GM21526 (cell line): Measurements from ENCODE around the gene DPP7.

Experiments used
- ATAC-seq: cut with Tn5 transposase; IDR thresholded peaks from one replicate; pipeline ENCODE4 v1.9.1; 2021; ENCODE audit warnings: moderate library complexity; ENCODE audit not compliant: unreplicated experiment, low FRiP score

The DPP7 gene

DNA sequence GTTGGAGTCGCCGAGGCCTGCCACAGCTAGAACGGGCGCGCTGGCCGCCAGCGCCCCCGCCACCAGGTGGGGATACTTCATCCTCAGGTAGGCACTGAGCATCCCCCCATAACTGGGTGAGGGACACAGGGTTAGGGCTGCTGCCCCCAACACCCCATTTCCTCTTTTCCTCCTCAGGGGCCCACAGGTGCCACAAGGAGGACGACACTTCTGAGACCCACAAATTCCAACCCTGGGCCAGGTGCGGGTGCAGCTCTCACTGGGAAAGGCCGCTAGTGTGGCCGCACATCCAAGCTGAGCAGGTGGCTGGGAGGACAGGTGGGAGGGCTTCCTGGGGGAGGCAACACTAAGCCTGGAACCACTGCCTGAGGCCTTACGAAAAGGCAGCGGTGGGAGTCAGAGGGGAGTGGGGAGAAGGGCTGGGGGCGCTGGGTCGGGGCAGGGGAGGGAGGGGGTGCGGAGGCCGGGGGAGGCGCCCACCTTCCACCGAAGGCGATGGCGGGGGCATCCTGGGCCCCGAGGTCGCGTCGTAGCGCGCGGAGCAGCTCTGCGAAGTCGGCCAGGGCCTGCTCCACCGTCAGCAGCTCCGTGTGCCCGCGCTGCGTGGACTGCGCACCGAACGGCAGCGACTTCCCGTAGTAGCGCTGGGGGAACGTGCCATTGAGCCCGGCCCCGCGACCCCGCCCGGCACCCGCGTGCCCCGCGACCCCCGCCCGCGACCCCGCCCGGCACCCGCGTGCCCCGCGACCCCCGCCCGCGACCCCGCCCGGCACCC, 961 bp downstream of the DPP7 start:
- no peak for ATAC-seq

DNA sequence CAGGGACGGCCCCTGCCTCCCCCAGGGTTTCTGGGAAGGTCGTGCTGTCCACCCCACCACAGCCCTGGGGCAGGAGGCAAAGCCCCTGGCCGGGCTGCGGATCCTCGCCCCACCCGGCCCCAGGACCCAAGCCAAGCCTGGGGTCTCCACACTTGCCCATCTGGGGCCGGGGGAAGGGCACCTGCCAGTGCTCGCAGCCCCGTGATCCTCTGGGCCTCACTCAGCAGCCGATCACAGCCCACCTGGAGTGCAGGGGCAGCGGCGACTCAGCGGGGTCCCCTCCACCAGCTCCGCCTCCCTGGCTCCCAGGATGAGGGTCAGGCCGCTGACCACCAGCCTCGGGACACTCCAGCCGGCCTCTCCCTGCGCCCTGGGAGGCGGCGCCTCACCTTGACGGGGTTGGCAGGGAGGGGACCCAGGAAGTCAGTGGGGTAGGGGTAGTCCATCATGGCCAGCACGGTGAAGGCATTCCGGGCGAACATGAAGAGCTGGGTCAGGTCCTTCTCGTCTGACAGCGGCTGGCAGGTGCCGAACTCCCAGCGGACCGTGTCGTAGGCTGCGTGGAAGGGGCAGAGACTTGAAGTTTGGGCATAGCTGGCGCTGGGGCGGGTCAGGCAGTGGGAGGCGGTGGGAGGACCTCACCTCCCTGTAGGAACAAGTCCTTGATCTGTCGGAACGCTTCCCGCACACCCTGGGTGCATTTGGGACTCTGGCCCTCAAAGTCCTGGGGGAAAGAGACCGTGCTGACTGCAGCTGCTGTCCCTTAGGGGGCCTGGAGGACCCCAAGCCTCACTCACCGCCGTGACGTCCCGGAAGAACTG, 1.8 kb downstream of the DPP7 start:
- no peak for ATAC-seq

DNA sequence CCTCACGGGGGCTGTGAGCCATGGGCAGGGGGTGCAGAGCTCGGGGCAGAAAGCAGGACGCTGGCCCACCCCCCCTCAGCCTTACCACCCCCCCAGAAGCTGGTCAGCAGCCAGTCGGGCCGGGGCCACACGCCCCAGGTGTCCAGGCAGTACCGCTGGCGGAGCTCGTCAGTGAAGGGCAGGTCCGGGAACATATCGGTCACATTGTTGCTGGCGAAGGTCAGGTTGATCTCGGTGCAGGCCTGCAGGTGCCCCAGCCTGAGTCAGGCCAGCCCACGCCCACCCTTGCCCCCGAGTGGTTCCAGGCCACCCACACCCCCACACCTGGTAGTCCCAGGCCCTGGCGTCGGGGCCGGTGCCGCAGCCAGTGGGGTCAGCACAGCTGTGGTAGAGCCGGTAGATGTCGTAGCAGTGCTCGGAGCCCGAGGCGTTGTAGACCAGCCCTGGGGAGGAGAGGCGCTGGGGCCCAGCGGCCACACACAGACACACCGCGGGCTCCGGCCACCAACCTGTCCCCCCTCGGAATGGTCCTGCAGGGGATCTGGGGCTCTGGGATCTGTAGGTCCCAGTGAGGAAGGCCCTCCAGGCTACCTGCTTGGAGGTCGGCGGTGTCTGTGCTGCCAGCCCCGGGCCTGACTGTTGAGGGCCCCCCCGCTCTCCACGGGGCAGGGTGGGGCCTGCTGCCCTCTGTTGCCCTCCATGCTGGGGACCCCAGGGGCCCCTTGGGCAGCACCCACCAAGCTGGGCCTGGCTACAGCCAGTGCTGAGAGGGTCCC, 2.6 kb downstream of the DPP7 start:
- no peak for ATAC-seq

DNA sequence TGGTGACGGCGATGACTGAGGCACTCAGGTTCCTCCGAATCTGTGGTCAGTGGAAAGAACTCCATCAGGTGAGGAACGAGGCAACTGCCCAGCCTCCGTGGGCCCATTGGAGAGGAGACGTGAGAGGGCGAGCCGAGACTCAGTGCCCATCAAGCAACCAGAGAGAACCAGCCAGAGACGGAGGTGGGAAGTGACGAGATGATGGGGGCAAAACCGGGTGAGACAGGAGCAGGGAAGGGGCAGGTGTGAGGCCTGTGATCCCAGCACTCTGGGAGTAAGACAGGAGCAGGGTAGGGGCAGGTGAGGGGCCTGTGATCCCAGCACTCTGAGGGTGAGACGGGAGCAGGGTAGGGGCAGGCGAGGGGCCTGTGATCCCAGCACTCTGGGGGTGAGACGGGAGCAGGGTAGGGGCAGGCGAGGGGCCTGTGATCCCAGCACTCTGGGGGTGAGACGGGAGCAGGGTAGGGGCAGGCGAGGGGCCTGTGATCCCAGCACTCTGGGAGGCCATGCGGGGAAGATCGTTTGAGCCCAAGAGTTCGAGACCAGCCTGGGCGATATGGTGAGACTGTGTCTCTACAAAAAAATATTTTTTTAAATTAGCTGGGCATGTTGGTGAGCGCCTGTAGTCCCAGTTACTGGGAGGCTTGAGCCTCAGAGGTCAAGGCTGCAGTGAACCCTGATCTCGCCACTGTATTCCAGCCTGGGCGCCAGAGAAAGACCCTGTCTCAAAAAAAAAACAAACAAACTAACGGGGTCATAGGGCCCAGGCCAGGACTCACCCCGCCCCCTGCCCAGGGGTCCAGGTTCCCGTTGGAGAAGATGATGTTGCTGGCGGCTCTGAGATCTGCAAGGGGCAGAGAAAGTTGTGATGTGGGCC, 3.4 kb downstream of the DPP7 start:
- no peak for ATAC-seq

DNA sequence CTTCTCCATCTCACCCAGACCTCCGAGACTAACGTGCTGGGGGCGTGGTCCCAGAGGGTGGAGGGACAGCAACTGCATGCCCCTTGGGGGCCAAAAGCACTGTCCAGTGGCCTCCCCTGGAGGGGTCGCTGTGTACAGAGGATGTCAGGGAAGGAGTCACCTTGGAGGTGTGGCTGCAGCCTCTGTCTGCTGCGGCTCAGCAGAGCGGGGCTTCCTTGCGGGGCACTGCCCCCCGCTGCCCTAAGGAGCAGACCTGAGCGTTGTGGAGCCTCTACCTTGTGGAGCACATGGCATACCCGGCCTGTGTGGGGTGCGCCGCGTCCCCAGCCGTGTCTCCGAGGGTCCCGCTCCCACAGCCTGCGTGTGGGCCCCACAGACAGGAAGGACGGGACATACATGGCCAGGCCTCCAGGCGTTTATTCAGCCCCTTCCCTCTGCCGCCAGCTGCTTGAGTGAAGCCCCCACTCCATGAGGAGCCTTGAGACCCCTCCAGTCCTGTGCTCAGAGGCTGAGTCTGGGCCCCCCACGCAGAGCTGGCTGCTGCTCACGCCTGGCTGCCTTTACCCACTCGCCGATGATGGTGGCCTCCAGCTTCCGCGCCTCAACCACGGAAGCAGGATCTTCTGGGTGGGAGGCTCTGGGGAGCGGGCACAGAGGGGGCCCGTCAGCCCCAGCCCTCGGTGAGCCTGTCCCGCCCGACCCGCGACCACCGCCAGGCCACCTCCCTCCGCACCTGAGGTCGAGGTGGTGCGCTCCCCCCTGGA, 4.2 kb downstream of the DPP7 start:
- ATAC-seq = no peak

DNA sequence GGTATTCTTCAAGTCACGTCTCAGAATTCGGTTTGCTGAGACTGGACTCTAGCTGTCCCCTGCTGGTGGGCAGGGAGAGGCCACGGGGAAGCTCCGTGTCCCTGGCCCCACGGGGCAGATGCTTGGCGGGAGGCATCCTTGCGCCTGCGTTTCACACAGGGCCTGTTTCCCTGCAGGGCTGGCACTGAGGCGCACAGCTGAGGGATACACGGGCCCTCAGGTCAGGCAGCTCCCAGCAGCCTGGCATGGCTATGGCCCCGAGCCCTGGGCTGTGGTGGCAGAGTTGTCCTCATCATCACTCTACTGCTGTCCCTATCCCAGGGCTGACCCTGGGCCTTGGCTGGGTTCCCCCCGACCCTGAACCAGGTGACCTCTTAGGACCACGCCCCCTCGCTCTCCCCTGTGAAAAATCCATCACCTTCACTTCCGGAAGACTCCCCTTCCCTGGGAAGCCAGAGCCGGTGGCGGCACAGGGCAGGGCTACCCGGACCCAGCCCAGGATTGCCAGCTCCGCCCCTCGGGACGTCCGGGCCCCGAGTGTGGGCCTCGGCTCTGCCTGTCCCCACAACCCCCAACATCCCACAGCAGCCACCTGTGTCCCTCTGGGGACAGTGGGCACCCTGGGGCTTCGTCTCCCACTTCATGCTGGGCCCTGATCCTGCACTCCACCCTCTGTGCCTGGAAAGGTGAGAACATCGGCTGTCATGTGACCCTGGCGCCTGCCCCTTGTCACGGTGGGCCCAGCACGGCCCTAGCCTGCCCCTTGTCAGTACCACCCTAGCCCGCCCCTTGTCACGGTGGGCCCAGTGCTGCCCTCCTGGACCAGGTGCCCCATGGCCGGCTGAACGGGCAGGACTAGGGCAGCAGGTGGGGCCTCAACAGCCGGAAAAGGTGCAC, 5.0 kb downstream of the DPP7 start:
- no peak for ATAC-seq

DNA sequence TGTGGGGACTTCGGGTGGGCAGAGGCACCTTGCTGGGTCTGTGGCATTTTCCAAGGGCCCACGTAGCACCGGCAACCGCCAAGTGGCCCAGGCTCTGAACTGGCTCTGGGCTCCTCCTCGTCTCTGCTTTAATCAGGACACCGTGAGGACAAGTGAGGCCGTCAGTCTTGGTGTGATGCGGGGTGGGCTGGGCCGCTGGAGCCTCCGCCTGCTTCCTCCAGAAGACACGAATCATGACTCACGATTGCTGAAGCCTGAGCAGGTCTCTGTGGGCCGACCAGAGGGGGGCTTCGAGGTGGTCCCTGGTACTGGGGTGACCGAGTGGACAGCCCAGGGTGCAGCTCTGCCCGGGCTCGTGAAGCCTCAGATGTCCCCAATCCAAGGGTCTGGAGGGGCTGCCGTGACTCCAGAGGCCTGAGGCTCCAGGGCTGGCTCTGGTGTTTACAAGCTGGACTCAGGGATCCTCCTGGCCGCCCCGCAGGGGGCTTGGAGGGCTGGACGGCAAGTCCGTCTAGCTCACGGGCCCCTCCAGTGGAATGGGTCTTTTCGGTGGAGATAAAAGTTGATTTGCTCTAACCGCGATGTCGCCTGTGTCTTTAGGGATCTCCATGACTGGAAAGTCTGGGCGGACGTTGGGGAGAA, 5.8 kb downstream of the DPP7 start:
- ATAC-seq = no peak

DNA sequence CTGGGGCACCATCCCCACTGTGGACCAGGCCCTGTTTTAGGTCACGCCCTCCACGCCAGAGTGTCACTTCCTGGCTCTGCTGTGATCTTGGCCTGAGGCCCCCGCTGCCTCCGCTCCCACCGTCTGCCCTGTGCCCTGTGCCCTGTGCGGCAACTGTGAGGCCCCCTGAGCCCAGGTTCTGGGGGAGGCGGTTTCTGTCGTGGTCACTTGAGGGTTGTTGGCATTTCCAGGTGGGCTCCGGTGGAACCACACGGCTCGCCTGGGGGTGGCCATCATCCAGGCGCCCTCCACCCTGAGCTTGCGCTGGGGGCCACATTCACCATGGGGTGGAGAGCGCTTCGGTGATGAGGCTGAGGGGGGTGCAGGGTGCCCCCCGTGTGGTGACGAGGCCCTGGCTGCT, 6.6 kb downstream of the DPP7 start:
- no peak for ATAC-seq

DNA sequence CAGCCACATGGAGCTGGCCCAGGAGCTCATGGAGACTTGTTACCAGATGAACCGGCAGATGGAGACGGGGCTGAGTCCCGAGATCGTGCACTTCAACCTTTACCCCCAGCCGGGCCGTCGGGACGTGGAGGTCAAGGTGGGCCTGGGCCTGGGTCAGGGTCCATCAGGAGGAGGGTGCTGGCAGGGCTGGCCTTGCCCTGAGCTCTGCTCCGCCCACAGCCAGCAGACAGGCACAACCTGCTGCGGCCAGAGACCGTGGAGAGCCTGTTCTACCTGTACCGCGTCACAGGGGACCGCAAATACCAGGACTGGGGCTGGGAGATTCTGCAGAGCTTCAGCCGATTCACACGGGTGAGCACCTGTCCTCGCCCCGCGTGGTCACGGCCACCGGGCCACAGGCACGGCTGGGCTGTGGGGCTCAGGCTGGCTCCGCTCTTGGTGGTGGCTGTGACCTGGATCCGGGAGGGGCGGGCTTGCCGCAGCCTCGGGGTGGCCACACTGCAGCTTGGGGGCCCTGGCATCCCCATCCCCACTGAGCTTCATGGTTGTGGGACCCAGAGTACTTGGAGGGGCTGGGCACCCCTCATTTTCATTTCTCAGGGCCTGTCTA, 7.1 kb downstream of the DPP7 start:
- ATAC-seq = no peak

DNA sequence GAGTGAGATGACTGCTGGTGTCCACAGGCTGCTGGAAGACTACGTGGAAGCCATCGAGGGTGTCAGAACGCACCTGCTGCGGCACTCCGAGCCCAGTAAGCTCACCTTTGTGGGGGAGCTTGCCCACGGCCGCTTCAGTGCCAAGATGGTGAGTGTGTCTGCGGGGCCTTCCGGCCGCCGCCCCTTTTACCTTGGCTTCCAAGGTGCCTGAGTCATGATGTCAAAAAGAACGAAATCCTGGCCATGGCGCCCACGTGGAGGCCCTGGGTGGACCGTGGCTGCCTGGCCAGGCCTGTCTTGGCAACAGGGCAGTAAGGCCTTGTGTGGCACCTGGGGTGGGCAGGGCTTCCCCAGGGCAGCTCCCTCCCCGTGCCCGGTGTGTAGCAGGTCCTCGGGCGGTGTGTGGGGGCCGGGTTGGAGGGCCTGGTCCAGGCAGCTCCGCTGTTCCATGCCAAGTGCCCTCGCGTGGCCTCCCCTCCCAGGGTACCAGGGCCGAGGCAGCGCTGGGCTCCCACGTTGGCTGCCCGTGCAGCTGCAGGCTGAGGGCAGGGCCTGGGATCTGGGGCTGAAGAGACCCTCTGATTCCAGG, 7.8 kb downstream of the DPP7 start:
- ATAC-seq = no peak

DNA sequence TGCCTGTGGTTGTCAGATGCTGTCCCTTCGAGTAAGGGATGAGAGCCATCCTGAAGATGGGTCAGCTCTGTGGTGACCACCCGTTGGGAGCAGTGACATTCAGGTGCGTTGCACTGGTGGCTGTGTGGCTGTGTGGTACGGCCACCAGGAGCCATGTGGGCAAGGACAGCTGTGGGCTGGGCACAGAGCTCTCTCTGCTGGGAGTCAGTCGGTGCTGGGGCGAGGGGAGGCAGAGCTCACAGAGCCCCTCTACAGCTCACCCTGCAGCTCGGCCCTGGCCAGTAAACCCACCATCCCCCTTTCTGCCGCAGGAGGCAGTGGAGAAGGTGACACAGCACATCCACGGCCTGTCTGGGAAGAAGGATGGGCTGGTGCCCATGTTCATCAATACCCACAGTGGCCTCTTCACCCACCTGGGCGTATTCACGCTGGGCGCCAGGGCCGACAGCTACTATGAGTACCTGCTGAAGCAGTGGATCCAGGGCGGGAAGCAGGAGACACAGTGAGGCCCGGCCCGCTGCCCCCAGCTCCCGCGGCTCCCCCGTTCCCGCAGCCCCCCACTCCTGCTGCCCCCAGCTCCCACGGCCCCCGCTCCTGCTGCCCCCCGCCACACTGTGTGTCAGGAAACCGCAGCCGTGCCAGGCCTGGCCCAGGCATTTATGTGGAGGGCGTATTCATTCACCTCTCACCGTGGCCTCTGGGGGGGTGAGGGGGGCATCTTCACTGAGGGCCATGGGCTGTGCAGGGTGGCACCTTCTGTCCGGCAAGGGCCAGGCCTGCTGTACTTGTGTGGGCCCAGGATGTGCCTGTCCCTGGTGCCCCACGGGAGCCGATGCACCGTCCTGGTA, 8.5 kb downstream of the DPP7 start:
- no peak for ATAC-seq

DNA sequence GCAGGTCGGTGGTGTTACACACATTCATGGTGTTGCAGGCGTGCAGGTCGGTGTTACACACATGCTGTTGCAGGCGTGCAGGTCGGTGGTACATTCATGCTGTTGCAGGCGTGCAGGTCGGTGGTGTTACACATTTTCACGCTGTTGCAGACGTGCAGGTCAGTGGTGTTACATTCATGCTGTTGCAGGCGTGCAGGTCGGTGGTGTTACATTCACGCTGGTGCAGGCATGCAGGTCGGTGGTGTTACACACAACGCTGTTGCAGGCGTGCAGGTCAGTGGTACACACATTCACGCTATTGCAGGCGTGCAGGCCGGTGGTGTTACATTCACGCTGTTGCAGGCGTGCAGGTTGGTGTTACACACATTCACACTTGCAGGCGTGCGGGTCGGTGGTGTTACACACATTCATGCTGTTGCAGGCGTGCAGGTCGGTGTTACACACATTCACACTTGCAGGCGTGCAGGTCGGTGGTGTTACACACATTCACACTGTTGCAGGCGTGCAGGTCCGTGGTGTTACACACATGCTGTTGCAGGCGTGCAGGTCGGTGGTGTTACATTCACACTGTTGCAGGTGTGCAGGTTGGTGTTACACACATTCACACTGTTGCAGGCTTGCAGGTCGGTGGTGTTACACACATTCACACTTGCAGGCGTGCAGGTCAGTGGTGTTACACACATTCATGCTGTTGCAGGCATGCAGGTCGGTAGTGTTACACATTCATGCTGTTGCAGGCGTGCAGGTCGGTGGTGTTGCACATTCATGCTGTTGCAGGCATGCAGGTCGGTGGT, 11.1 kb downstream of the DPP7 start:
- ATAC-seq = no peak

DNA sequence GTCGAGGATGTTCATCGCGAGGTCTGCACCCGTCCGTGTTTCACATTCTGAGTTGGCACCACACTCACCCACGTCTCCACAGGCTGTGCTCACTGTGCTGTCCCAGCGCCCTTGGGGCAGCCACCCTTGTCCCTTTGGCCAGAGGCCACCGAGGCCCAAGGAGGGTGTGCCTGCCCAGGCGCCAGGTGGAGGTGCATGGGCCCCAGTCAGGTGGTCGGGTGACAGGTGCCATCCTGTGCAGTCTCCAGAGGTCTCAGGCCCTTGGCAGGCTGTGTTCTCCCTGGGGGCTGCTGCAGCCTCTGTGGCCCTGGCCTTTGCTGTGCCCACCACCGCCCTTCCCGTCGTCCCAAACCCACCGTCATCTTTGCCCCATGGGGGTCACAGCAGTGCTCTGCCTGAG, 15.3 kb downstream of the DPP7 start:
- no peak for ATAC-seq

DNA sequence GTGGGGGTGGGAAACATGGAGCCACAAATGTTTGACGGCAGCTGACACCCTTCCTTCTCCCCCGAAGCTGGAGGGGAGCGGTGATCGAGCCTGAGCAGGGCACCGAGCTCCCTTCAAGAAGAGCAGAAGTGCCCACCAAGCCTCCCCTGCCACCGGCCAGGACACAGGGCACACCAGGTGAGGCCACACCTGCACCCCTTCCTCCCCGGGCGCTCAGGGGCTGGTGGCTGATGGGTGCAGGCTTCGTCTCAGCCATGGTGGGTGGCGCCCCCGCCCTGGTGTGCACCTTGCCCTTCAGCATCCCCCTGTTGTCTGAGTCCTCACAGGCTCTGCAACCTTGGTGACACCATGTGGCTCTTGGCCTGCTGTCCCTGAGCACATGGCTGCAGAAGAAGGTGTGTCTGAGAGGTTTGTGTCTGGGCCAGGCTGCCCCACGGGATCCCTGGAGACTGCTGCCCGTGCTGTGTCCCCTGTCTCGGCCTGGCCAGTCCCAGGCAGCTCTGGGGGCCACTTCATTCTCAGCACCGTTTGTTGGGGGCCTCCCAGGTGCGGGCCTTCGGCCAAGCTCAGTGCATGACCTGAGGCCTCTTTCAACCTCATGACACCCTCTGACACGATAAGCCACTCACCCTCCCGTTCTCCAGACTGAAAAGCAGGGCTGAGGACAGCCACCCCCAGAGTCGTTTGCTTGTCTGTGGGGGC, 16.6 kb downstream of the DPP7 start:
- ATAC-seq = no peak
